ENCODE results near the gene RASA2. TPM values are rescaled to one million over a fixed set of nuclear protein-coding genes. Genes with fewer than 3 reads are reported as not detected.

The RASA2 gene
- total and polyA plus RNA-seq, 9 of the 15 experiments (the other 6 are each of a cell fraction or from before 2014, with no cell fraction given), result 2.0 to 12.8 (median 9.5) TPM

- TF ChIP-seq CHD7 (IDR thresholded peaks at IDR 0.05; ENCODE audit: low read depth, low read length), result no peak
- no peak for TF ChIP-seq TEAD4 (IDR thresholded peaks at IDR 0.05; ENCODE audit: low read length)
- no peak for TF ChIP-seq TEAD4 (CRISPR knock-in tag; IDR thresholded peaks at IDR 0.05; ENCODE audit: borderline replicate concordance)
- no peak for TF ChIP-seq ZNF212 (CRISPR knock-in tag; IDR thresholded peaks at IDR 0.05)
- no peak for TF ChIP-seq ELF2 (CRISPR knock-in tag; IDR thresholded peaks at IDR 0.05)
- TF ChIP-seq ETV6 (IDR thresholded peaks at IDR 0.05; ENCODE audit: borderline replicate concordance in 1 of 2, low read depth in 2 of 2, low read length in 1 of 2), result no peak
- no peak for TF ChIP-seq ETV6 (CRISPR knock-in tag; IDR thresholded peaks at IDR 0.05; ENCODE audit: borderline replicate concordance)
These were observed 2.0 kb upstream of the RASA2 start (continued) for GRCh38 chr3:141484701-141485287.

Data from K562 (cell line).